HepG2 (cell line): ENCODE results near the gene CHRNA3. TPM values are rescaled to one million over a fixed set of nuclear protein-coding genes. Genes with fewer than 3 reads are reported as not detected.
A peak's percentile ranks its signal among the peaks of the same experiment; 100 is the strongest.

Source experiments
- CREM ChIP-seq, 2 experiments: sonication (generic) in 1 of 2; formaldehyde crosslinking in 1 of 2; IDR thresholded peaks; 2 replicates each; pipeline versions ENCODE4 v1.4.0 to v1.6.1; 2016 to 2020; ENCODE audit warnings: antibody characterized with exemption in 1 of 2, mild to moderate bottlenecking in 1 of 2, missing genetic modification reagents in 1 of 2
- ETV5 ChIP-seq: IDR thresholded peaks from 2 replicates; pipeline ENCODE4 v1.6.1; 2018; ENCODE audit warnings: missing biosample characterization, missing genetic modification reagents, inconsistent platforms, borderline replicate concordance
- HNF4A ChIP-seq: sonication (generic); formaldehyde crosslinking; IDR thresholded peaks from 2 replicates; pipeline ENCODE4 v1.4.0; 2020; ENCODE audit warnings: missing genetic modification reagents
- IKZF1 ChIP-seq: fragments of 450-650 bp; IDR thresholded peaks from 2 replicates; pipeline ENCODE4 v1.7.1; 2016
- MTF2 ChIP-seq: sonication (generic); formaldehyde crosslinking; IDR thresholded peaks from 2 replicates; pipeline ENCODE4 v1.5.0; 2020; ENCODE audit warnings: missing genetic modification reagents, borderline replicate concordance
- NR2F6 ChIP-seq, 2 experiments: IDR thresholded peaks; 2 replicates each; pipeline ENCODE4 v1.6.1; 2016; ENCODE audit warnings: antibody characterized with exemption in 1 of 2, mild to moderate bottlenecking in 1 of 2
- SALL1 ChIP-seq: sonication (generic); formaldehyde crosslinking; IDR thresholded peaks from 2 replicates; pipeline ENCODE4 v1.8.0; 2022; ENCODE audit warnings: mild to moderate bottlenecking, missing genetic modification reagents
- SMC3 ChIP-seq: IDR thresholded peaks from 2 replicates; pipeline ENCODE4 v1.6.1; 2011; ENCODE audit warnings: low read length, improper control_type of control experiment
- SNAPC2 ChIP-seq: sonication (generic); formaldehyde crosslinking; IDR thresholded peaks from 2 replicates; pipeline ENCODE4 v1.8.1; 2022; ENCODE audit warnings: mild to moderate bottlenecking, missing genetic modification reagents
- XRCC5 ChIP-seq: fragments of 200-400 bp; formaldehyde crosslinking; optimal IDR thresholded peaks from 2 replicates; pipeline ENCODE3; 2017; ENCODE audit warnings: mild to moderate bottlenecking, low read length
- ZBTB7B ChIP-seq: sonication (generic); formaldehyde crosslinking; IDR thresholded peaks from 2 replicates; pipeline ENCODE4 v1.4.0; 2020; ENCODE audit warnings: missing genetic modification reagents
- ZNF460 ChIP-seq: sonication (generic); formaldehyde crosslinking; IDR thresholded peaks from 2 replicates; pipeline ENCODE4 v1.5.1; 2020; ENCODE audit warnings: missing genetic modification reagents, mild to moderate bottlenecking, borderline replicate concordance
- polyA plus RNA-seq, 8 experiments: library from polyadenylated mRNA; depleted of rRNA in 3 of 8; stranded (reverse) in 7 of 8; unstranded in 1 of 8; fragments of >200 nt; fragmentation: Illumina TruSeq in 4 of 8; extraction: Trizol in 4 of 8; gene quantifications; 2 replicates each; pipeline versions ENCODE4 v1.2.1 to v1.2.3, GENCODE V29; 2011 to 2016; ENCODE audit warnings: low read depth in 4 of 8, missing spikeins in 1 of 8, mixed read lengths in 1 of 8; ENCODE audit not compliant: insufficient read depth in 1 of 8
- total RNA-seq, 5 experiments: library from RNA; depleted of rRNA; stranded (reverse); fragments of >200 nt; fragmentation: Illumina TruSeq; extraction: Trizol; gene quantifications; 2 replicates each; pipeline ENCODE4 v1.2.3, GENCODE V29; 2016; ENCODE audit warnings: low read depth in 1 of 5
- TF ChIP-seq, protein P1 (sequence below): sonication (generic); formaldehyde crosslinking; IDR thresholded peaks from 2 replicates; pipeline ENCODE4 v1.4.0; 2020; ENCODE audit warnings: missing genetic modification reagents, borderline replicate concordance
- TF ChIP-seq, protein P2 (sequence below): IDR thresholded peaks from 2 replicates; pipeline ENCODE4 v1.6.1; 2016
- TF ChIP-seq, protein P3 (sequence below): sonication (generic); formaldehyde crosslinking; IDR thresholded peaks from 2 replicates; pipeline ENCODE4 v1.5.0; 2020; ENCODE audit warnings: mild to moderate bottlenecking, missing genetic modification reagents, moderate library complexity

Gene CHRNA3
- total and polyA plus RNA-seq, 2 of the 13 experiments (the other 11 are each of a cell fraction or from before 2014, with no cell fraction given) = not detected

DNA sequence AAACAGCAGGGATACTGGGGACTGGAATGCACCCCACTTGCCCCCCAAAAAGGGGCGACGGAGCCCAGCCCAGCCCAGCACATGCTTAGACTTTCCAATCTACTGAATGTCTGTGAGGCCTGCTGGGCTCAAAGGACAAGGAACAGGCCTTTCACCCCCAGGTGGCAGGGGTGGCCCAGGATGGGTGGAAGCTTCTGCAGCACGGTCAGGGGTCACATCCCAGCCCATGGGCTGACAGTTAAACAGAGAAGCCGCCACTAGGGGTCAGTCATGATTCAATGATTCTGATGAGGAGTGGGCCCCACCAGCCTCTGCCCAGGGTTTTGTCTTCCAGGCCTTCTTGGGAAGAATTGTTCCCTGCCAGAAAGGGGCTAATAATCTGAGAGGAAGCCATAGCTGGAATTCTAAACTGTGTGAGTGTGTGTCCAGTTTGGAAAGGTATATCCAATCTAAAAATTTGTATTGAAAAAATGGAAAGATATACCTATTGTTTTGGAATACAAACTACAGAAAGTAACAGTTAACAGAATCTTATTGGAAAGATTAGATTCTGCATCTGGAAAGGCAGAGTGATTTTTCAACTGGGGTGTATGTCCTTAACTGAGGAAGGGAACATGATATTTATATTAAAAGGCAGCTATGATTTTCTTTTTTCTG, 18.0 kb upstream of the CHRNA3 start (continued):
- TF ChIP-seq MTF2 (CRISPR knock-in tag) (no peak), CREM (IDR thresholded peaks at IDR 0.05) (no peak), CREM (CRISPR knock-in tag; IDR thresholded peaks at IDR 0.05) (no peak), XRCC5 (no peak), HNF4A (CRISPR knock-in tag) (0 out of 2 replicates have a peak, but pooled peaks have one; percentile 5), ZBTB7B (no peak), SALL1 (CRISPR knock-in tag) (no peak), IKZF1 (no peak), ZNF460 (CRISPR knock-in tag) (no peak), SNAPC2 (no peak), NR2F6 (IDR thresholded peaks at IDR 0.05) (peak; percentile 63), NR2F6 (CRISPR knock-in tag; IDR thresholded peaks at IDR 0.05) (peak; percentile 55), SMC3 (peak; percentile 72), ETV5 (CRISPR knock-in tag) (no peak)
- TF ChIP-seq, protein P1, sequence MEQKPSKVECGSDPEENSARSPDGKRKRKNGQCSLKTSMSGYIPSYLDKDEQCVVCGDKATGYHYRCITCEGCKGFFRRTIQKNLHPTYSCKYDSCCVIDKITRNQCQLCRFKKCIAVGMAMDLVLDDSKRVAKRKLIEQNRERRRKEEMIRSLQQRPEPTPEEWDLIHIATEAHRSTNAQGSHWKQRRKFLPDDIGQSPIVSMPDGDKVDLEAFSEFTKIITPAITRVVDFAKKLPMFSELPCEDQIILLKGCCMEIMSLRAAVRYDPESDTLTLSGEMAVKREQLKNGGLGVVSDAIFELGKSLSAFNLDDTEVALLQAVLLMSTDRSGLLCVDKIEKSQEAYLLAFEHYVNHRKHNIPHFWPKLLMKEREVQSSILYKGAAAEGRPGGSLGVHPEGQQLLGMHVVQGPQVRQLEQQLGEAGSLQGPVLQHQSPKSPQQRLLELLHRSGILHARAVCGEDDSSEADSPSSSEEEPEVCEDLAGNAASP (CRISPR knock-in tag) = no peak
- TF ChIP-seq, protein P2, sequence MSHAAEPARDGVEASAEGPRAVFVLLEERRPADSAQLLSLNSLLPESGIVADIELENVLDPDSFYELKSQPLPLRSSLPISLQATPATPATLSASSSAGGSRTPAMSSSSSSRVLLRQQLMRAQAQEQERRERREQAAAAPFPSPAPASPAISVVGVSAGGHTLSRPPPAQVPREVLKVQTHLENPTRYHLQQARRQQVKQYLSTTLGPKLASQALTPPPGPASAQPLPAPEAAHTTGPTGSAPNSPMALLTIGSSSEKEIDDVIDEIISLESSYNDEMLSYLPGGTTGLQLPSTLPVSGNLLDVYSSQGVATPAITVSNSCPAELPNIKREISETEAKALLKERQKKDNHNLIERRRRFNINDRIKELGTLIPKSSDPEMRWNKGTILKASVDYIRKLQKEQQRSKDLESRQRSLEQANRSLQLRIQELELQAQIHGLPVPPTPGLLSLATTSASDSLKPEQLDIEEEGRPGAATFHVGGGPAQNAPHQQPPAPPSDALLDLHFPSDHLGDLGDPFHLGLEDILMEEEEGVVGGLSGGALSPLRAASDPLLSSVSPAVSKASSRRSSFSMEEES (CRISPR knock-in tag) = no peak
- TF ChIP-seq, protein P3, sequence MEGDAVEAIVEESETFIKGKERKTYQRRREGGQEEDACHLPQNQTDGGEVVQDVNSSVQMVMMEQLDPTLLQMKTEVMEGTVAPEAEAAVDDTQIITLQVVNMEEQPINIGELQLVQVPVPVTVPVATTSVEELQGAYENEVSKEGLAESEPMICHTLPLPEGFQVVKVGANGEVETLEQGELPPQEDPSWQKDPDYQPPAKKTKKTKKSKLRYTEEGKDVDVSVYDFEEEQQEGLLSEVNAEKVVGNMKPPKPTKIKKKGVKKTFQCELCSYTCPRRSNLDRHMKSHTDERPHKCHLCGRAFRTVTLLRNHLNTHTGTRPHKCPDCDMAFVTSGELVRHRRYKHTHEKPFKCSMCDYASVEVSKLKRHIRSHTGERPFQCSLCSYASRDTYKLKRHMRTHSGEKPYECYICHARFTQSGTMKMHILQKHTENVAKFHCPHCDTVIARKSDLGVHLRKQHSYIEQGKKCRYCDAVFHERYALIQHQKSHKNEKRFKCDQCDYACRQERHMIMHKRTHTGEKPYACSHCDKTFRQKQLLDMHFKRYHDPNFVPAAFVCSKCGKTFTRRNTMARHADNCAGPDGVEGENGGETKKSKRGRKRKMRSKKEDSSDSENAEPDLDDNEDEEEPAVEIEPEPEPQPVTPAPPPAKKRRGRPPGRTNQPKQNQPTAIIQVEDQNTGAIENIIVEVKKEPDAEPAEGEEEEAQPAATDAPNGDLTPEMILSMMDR (CRISPR knock-in tag) = peak; percentile 81
